CD14-positive monocyte (primary cell): ENCODE measurements around the gene CCDC12. TPM values are rescaled to one million over a fixed set of nuclear protein-coding genes. Genes with fewer than 3 reads are reported as not detected.
A peak's percentile ranks its signal among the peaks of the same experiment; 100 is the strongest.

Experiments
- DNase-seq, 3 donors: peaks; one replicate each; pipeline ENCODE4 v3.0.0-alpha.2; 2011 to 2022
- H2AFZ ChIP-seq: 2 replicates; pipeline ENCODE4 v1.6.0; 2012; ENCODE audit warnings: mild to moderate bottlenecking, low read depth, low read length, inconsistent platforms; ENCODE audit not compliant: insufficient read depth, poor library complexity, severe bottlenecking
- H3K27ac ChIP-seq, 2 donors: 1 replicate in 1 of 2; 2 replicates in 1 of 2; pipeline ENCODE4 v1.5.1; 2012 to 2013; ENCODE audit warnings: low read length in 2 of 2, control low read depth in 1 of 2, inconsistent platforms in 1 of 2, low read depth in 1 of 2, mild to moderate bottlenecking in 1 of 2
- H3K27me3 ChIP-seq, 2 donors: one replicate each; pipeline versions ENCODE4 v1.6.0 to v1.6.1; 2011 to 2013; ENCODE audit warnings: low read length in 2 of 2; ENCODE audit not compliant: control insufficient read depth in 2 of 2, insufficient read depth in 2 of 2
- H3K36me3 ChIP-seq, 2 donors: replicated peaks in 1 of 2; 1 replicate in 1 of 2; 2 replicates in 1 of 2; pipeline versions ENCODE4 v1.5.1 to v1.6.1; 2012 to 2013; ENCODE audit warnings: low read length in 2 of 2, control low read depth in 1 of 2, inconsistent platforms in 1 of 2, mild to moderate bottlenecking in 1 of 2; ENCODE audit not compliant: insufficient read depth in 2 of 2, control insufficient read depth in 1 of 2
- H3K4me1 ChIP-seq, 2 donors: 1 replicate in 1 of 2; 2 replicates in 1 of 2; pipeline versions ENCODE4 v1.5.1 to v1.6.1; 2012 to 2013; ENCODE audit warnings: low read length in 2 of 2, control low read depth in 1 of 2, inconsistent platforms in 1 of 2, mild to moderate bottlenecking in 1 of 2, moderate library complexity in 1 of 2; ENCODE audit not compliant: insufficient read depth in 2 of 2, control insufficient read depth in 1 of 2
- H3K4me2 ChIP-seq: replicated peaks from 2 replicates; pipeline ENCODE3; 2012; ENCODE audit warnings: low read length, moderate library complexity, mild to moderate bottlenecking; ENCODE audit not compliant: poor library complexity, severe bottlenecking; ENCODE audit errors: extremely low read depth
- H3K4me3 ChIP-seq, 3 experiments: fragments of 200-600 bp in 1 of 3; sonication (generic) in 1 of 3; replicated peaks in 1 of 3; 1 replicate in 2 of 3; 2 replicates in 1 of 3; pipeline ENCODE4 v1.5.1; 2011 to 2013; ENCODE audit warnings: low read length in 3 of 3, mild to moderate bottlenecking in 3 of 3, control low read depth in 2 of 3, low read depth in 2 of 3, inconsistent platforms in 1 of 3, moderate library complexity in 1 of 3
- H3K79me2 ChIP-seq: 2 replicates; pipeline ENCODE4 v1.6.0; 2012; ENCODE audit warnings: mild to moderate bottlenecking, control low read depth, inconsistent platforms, low read length, moderate library complexity; ENCODE audit not compliant: insufficient read depth
- H3K9ac ChIP-seq: 2 replicates; pipeline ENCODE4 v1.6.0; 2017; ENCODE audit warnings: low read length, mild to moderate bottlenecking; ENCODE audit not compliant: insufficient read depth, poor library complexity, severe bottlenecking
- H3K9me3 ChIP-seq, 2 donors: replicated peaks in 1 of 2; 1 replicate in 1 of 2; 2 replicates in 1 of 2; pipeline versions ENCODE4 v1.5.1 to v1.6.1; 2012 to 2013; ENCODE audit warnings: low read length in 2 of 2, control low read depth in 1 of 2; ENCODE audit not compliant: control insufficient read depth in 1 of 2, insufficient read depth in 1 of 2
- H4K20me1 ChIP-seq: 2 replicates; pipeline ENCODE4 v1.6.0; 2012; ENCODE audit warnings: mild to moderate bottlenecking, low read length, control low read depth, moderate library complexity; ENCODE audit not compliant: insufficient read depth
- H3K27ac Mint-ChIP-seq, 7 donors: one replicate each; pipeline ENCODE4 v1.8.0; 2020; ENCODE audit warnings: mild to moderate bottlenecking in 7 of 7, mixed read lengths in 7 of 7, moderate library complexity in 6 of 7, inconsistent platforms in 2 of 7
- H3K27me3 Mint-ChIP-seq, 3 donors: one replicate each; pipeline ENCODE4 v1.8.0; 2021 to 2022; ENCODE audit warnings: low read depth in 3 of 3, mild to moderate bottlenecking in 3 of 3, mixed read lengths in 3 of 3, moderate library complexity in 3 of 3, inconsistent platforms in 1 of 3
- H3K36me3 Mint-ChIP-seq, 2 donors: one replicate each; pipeline ENCODE4 v1.8.0; 2020; ENCODE audit warnings: mixed read lengths in 2 of 2, inconsistent platforms in 1 of 2, mild to moderate bottlenecking in 1 of 2
- H3K4me1 Mint-ChIP-seq: one replicate; pipeline ENCODE4 v1.8.0; 2020; ENCODE audit warnings: mild to moderate bottlenecking, mixed read lengths
- H3K4me3 Mint-ChIP-seq, 2 donors: one replicate each; pipeline ENCODE4 v1.8.0; 2020; ENCODE audit warnings: mild to moderate bottlenecking in 2 of 2, mixed read lengths in 2 of 2, moderate library complexity in 1 of 2
- H3K9me3 Mint-ChIP-seq, 7 donors: one replicate each; pipeline ENCODE4 v1.8.0; 2020 to 2022; ENCODE audit warnings: mixed read lengths in 7 of 7, mild to moderate bottlenecking in 6 of 7, moderate library complexity in 6 of 7, inconsistent platforms in 2 of 7
- WGBS: methylation state at CpG from one replicate; pipeline ENCODE4 v1.1.5; 2013; ENCODE audit warnings: missing lambda C conversion rate; ENCODE audit not compliant: insufficient coverage; 5-methylcytosine and 5-hydroxymethylcytosine counted together
- intact Hi-C, 2 donors: fragments of 100-400 bp; cut with micrococcal nuclease; formaldehyde crosslinking; loops; one replicate each; pipeline versions ENCODE4 v1.15.0 to v1.15.1; 2023
- polyA plus RNA-seq, 3 donors: library from polyadenylated mRNA; depleted of rRNA in 1 of 3; unstranded in 2 of 3; stranded (reverse) in 1 of 3; fragments of 300-500 nt in 2 of 3; fragments of >200 nt in 1 of 3; fragmentation: Illumina TruSeq in 2 of 3; gene quantifications; 1 replicate in 2 of 3; 2 replicates in 1 of 3; pipeline ENCODE4 v1.2.3, GENCODE V29; 2012 to 2021
- small RNA-seq: library from RNA; depleted of rRNA; stranded (forward); fragments of <200 nt; gene quantifications from one replicate; pipeline ENCODE3, GENCODE V24; 2012; ENCODE audit warnings: low read depth; ENCODE audit not compliant: insufficient read length
- TF ChIP-seq, protein P1 (sequence below): fragments of 200-600 bp; IDR thresholded peaks from one replicate; pipeline ENCODE4 v1.8.0; 2022; ENCODE audit warnings: antibody characterized with exemption, mild to moderate bottlenecking

CCDC12 gene
- polyA plus RNA-seq, 3 donors, result 50.1 to 70.7 (median 55.8) TPM

DNA sequence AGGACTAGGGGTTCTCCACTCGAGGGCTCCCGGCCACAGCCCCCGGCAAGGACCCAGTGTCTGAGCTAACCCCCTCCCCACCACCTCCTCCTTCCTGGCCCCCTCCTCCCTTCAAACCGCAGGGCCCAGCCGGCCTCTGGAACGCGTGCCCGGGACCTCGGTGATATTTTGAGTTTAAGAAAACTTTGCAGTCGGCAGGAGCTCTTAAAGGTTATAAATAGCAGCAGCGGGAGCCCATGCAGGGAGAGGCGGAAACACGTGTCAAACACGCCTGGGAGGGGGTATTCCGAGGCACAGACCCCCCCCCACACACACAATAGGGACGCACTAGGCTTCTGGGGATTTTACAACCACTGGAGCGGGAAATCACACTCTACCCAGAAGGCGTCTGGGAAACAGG is 102.1 kb downstream of the CCDC12 start:
- peaks cover 0 to 2% (median 0%) of the 10 kb centered on the region in 7 donors for H3K9me3 Mint-ChIP-seq
- Histone ChIP-seq H3K27me3 (peaks cover 0 to 6% of the 10 kb centered on the region in 2 donors), H3K79me2 (no peaks in the 10 kb centered on the region), H3K4me3 (no peak overlapping the region), H4K20me1 (no peaks in the 10 kb centered on the region), H3K27ac (no peak overlapping the region), H3K4me1 (no peaks in the 10 kb centered on the region), H3K36me3 (no peaks in the 10 kb centered on the region), H2AFZ (no peak overlapping the region), H3K9me3 (no peaks in the 10 kb centered on the region), H3K9ac (no peak overlapping the region), H3K4me2 (no peak overlapping the region)
- DNase-seq, result no peak
- intact Hi-C loops, result no loop called here
- 13% methylated on average over 6 of the region's 18 CpGs for WGBS
- H3K36me3 Mint-ChIP-seq, result no peaks in the 10 kb centered on the region
- no peak overlapping the region for H3K27ac Mint-ChIP-seq
- H3K27me3 Mint-ChIP-seq, result peaks cover 3 to 37% (median 19%) of the 10 kb centered on the region in 3 donors
- TF ChIP-seq, protein P1, sequence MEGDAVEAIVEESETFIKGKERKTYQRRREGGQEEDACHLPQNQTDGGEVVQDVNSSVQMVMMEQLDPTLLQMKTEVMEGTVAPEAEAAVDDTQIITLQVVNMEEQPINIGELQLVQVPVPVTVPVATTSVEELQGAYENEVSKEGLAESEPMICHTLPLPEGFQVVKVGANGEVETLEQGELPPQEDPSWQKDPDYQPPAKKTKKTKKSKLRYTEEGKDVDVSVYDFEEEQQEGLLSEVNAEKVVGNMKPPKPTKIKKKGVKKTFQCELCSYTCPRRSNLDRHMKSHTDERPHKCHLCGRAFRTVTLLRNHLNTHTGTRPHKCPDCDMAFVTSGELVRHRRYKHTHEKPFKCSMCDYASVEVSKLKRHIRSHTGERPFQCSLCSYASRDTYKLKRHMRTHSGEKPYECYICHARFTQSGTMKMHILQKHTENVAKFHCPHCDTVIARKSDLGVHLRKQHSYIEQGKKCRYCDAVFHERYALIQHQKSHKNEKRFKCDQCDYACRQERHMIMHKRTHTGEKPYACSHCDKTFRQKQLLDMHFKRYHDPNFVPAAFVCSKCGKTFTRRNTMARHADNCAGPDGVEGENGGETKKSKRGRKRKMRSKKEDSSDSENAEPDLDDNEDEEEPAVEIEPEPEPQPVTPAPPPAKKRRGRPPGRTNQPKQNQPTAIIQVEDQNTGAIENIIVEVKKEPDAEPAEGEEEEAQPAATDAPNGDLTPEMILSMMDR, result no peak
- no peak overlapping the region for H3K4me3 Mint-ChIP-seq
- H3K4me1 Mint-ChIP-seq, result peaks cover 12% of the 10 kb centered on the region

DNA sequence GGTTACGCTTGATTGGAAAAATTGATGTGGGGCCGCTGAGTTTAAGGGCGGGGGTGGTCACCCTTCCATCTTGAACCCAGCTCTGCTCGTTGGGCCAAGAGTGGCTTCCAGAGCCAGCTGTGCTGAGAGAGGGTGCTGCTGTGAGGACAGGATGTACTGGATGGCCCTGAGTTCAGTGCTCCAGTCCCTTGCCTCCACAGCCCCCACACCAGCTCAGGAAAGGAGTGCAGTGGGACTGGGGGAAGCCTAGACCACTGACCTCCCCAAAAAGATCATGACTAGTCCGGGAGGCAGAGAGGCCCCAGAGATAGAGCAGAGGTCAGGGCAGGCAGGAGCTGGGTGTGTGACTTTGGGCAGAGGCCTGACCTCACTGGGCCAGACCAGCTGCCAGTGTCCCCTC is 103.0 kb downstream of the CCDC12 start:
- no peaks in the 10 kb centered on the region for H3K36me3 Mint-ChIP-seq
- intact Hi-C loops, result no loop called here
- Histone ChIP-seq H3K27me3 (peaks cover 0 to 6% of the 10 kb centered on the region in 2 donors), H3K4me2 (no peak overlapping the region), H3K9ac (no peak overlapping the region), H3K36me3 (no peaks in the 10 kb centered on the region), H2AFZ (no peak overlapping the region), H3K9me3 (no peaks in the 10 kb centered on the region), H4K20me1 (no peaks in the 10 kb centered on the region), H3K4me3 (no peak overlapping the region), H3K4me1 (no peaks in the 10 kb centered on the region), H3K79me2 (no peaks in the 10 kb centered on the region), H3K27ac (no peak overlapping the region)
- H3K27me3 Mint-ChIP-seq, result peaks cover 3 to 33% (median 19%) of the 10 kb centered on the region in 3 donors
- peak overlapping the region in 1 of 7 donors; percentile 72 for H3K27ac Mint-ChIP-seq
- TF ChIP-seq, protein P1, result no peak
- peaks cover 0 to 2% (median 0%) of the 10 kb centered on the region in 7 donors for H3K9me3 Mint-ChIP-seq
- no peak overlapping the region for H3K4me3 Mint-ChIP-seq
- DNase-seq, result no peak
- peaks cover 12% of the 10 kb centered on the region for H3K4me1 Mint-ChIP-seq
- 83% methylated on average over 1 of the region's 5 CpGs for WGBS

Small RNA genes within 50 kb of the gene (small RNA-seq; reads per million reads assigned to genes)
- not detected for gene AC109583.2

Other genes starting within 250 kb of the CCDC12 start
- gene MYL3, start 113.3 kb downstream of the CCDC12 start, polyA plus RNA-seq, result not detected
- gene PTH1R, start 99.0 kb downstream of the CCDC12 start, polyA plus RNA-seq, result not detected
- 100 to 1,000 TPM in 1 of 3 donors, 10 to 100 TPM in 2; 10.4 to 622 (median 17.3) TPM for gene NBEAL2, start 2.9 kb upstream of the CCDC12 start, polyA plus RNA-seq
- 10 to 100 TPM in 1 of 3 donors, 1 to 10 TPM in 2; 3.1 to 22.4 (median 7.5) TPM for gene SETD2, start 187.4 kb upstream of the CCDC12 start, polyA plus RNA-seq